ENCODE results near the gene NCOA3.
"Not testable (repeated sequence)": the region's sequence is repeated elsewhere in the genome, so short reads cannot be mapped to it uniquely, and the experiment has no call there.

NCOA3 gene

DNA sequence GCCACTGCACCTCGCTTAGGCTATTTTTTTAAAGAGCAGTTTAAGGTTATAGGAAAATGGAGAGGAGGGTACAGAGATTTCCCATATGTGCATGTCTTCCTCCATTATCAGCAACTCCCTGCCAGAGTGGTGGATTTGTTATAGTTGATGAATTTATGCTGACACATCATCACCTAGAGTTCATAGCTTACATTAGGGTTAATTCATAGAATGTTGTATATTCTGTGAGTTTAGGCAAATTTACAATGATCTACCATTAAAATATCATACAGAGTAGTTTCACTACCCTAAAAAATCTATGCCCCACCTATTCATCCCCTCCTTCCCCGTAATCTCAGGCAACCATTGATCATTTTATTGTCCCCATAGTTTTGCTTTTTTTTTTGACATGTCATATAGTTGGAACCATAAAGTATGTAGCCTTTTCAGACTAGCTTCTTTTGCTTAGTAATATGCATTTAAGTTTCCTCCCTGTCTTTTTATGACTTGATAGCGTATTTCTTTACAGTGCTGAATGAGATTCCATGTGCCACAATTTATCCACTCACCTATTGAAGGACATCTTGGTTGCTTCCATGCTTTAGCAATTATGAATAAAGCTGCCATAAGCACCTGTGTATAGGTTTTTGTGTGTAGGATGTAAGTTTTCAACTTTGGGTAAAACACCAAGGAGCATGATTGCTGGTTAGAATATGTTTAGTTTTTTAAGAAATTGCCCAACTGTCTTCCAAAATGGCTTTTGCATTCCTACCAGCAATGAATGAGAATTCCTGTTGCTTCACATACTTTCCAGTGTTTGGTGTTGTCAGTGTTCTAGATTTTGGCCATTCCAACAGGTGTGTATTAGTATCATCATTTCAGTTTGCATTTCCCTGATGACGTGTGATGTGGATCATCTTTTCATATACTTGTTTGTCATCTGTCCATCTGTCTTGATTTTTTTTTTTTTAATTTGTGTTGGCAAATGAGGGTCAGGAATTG, 60.2 kb downstream of the NCOA3 start:
- no peak for DNase-seq (ENCODE audit: low read depth in 4 of 4, low spot score in 1 of 4)

DNA sequence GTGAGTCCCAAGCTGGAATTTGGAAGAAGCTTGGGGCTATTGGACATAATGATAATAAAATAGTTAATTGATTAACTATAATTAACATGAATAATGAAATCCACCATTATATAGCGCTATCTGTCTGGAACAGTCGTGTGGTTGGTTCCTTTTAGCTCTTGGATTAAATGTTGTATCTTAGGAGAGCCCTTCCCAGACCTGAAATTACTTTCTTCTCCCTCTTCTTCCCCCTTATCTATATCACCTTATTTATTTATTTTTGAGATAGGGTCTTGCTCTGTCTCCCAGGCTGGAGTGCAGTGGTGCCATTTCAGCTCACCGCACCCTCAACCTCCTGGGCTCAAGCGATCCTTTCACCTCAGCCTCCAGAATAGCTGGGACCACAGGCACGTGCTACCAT, 64.6 kb downstream of the NCOA3 start:
- no peak for DNase-seq (ENCODE audit: low read depth in 4 of 4, low spot score in 1 of 4)

DNA sequence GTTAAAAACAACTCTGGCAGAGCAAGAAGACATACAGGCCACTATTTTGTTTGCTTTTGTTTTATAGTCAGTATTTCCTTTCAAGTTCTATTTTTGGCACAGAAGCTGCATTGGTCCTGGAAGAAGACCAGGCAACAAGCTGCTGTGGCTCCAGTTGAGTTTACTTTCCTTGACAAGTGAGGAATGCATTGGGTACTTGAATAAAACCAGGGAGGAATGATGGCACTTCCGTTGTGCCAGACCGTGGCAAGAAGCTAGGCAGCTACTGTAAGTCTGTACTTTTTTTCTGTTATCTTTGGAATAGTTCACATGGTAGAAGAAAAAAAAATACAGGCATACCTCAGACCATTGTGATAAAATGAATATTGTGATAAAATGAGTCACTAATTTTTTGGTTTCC, 66.3 kb downstream of the NCOA3 start:
- DNase-seq (ENCODE audit: low read depth in 4 of 4, low spot score in 1 of 4), result no peak

DNA sequence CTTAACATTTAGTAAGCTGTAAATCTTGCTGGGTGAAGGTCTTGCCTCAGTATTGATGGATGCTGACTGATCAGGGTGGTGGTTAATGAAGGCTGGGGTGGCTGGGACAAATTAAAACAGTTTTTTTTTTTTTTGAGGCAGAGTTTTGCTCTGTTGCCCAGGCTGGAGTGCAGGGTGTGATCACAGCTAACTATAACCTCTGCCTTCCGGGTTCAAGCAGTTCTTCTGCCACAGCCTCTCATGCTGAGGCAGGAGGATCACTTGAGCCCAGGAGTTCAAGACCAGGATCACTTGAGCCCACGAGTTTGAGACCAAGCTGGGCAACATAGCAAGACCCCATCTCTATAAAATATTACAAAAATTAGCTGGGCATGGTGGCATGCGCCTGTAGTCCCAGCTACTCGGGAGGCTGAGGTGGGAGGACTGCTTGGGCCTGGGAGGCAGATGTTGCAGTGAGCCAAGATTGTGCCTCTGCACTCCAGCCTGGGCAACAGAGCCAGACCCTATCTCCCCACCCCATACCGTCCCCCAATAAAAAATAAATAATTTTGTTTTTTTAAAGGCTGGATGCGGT, 67.2 kb downstream of the NCOA3 start:
- no peak for DNase-seq (ENCODE audit: low read depth in 4 of 4, low spot score in 1 of 4)

DNA sequence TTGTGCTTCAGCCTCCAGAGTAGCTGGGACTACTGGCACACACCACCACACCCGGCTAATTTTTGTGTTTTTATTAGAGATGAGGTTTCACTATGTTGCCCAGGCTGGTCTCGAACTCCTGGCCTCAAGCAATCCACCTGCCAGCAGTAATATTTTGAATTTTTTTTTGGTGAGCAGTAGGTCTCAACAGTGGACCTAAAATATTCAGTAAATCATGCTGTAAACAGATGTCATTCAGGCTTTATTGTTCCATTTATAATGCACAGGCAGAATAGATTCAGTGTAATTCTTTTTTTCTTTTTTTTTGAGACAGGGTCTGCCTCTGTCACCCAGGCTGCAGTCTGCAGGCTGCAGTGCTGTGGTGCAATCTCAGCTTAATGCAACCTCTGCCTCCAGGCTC, 69.7 kb downstream of the NCOA3 start:
- no peak for DNase-seq (ENCODE audit: low read depth in 4 of 4, low spot score in 1 of 4)

DNA sequence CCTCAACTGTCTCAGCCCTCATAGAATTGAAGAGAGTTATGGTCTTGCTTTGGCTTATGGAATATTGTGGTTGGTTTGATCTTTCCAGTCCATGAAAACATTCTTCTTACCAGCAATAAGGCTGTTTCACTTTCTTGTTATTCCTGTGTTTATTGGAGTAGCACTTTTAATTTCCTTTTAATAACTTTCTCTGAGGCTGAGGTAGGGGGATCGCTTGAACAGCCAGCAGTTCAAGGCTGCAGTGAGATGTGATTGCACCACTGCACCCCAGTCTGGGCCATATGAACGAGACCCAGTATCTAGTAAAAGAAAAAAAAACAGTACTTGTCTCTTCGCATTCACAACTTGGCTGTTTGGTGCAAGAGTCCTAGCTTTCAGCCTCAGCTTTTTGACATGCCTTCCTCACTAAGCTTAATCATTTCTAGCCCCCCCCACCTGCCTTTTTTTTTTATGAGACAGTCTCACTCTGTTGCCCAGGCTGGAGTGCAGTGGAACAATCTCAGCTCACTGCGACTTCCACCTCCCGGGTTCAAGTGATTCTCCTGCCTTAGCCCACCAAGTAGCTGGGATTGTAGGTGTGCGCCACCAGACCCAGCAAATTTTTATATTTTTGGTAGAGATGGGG, 70.5 kb downstream of the NCOA3 start:
- no peak for DNase-seq (ENCODE audit: low read depth in 4 of 4, low spot score in 1 of 4)

DNA sequence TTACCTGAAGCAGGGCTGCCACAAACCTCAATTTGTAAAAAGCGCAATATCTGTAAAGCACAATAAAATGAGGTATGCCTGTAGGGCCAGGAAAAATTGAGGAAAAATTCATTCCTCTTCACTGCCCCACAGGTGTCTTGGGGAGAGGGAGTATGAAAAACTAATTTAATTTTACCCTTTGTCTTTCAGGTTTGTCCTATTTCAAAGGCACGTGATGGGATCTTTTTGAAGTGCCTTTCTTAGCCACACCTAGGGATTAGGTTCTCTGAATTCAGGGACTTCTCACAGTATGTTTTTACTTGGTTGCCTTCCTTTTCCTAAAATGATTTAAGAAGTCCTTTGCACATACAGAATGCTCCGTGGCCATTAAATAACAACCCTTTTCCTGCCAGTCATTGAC, 71.9 kb downstream of the NCOA3 start:
- no peak for DNase-seq (ENCODE audit: low read depth in 4 of 4, low spot score in 1 of 4)

DNA sequence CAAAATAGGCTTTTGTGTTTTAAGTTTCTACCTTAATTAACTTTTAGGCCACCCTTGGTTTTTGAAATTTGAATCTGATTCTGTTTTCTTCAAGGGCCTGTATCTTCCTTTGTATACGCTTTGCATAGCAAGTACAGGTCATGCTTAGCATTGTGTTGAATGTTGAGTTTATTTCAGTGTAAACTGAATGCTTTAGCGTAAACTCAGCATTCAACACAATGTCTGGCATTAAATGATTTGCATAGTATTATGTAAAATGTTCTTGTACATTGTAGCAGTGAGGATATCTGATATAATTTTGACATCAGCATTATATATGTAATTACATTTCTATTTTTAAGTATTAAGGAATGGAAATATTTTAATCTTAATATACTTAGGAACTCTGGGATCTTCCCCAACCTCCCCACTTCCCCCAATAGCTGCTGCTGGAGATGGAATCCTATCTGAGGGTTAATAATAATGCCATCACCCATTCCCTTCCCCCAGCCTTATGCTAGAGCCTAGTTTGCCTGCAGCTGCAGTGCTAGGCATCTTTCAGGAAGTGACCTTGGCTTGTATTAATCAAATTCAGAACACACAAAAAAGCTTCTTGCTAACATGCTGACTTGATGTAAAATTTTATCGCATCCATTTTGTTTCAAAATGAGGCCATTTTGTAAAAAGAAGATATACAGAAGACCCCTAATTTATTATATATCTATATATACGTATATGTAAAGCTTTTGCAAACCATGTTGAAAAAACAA, 73.1 kb downstream of the NCOA3 start:
- DNase-seq (ENCODE audit: low read depth in 4 of 4, low spot score in 1 of 4), result no peak

DNA sequence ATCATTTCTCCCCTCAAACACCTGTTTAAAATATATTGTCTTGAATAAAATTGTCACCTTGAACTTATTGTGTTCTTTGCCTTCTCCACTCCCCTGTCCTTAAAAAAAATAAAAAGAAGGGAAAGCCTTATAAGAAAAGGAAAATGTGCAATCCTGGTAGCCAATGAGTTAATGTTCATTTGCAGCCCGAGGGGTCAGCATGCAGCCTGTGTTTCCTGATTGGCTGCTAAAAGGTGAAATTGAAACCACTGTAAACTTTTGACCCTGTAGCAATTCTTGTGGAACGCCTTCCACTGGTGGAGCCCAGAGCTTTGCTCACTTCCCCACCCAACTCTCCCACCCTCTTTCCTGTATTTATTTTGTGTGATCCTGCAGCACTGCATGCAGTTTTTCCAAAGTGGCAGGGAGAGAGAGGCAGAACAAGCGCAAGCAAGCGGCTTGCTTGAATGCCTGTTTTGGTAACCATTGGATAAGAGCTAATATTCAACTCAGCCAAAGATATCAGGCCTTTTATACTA, 74.9 kb downstream of the NCOA3 start:
- DNase-seq (ENCODE audit: low read depth in 4 of 4, low spot score in 1 of 4), result no peak

DNA sequence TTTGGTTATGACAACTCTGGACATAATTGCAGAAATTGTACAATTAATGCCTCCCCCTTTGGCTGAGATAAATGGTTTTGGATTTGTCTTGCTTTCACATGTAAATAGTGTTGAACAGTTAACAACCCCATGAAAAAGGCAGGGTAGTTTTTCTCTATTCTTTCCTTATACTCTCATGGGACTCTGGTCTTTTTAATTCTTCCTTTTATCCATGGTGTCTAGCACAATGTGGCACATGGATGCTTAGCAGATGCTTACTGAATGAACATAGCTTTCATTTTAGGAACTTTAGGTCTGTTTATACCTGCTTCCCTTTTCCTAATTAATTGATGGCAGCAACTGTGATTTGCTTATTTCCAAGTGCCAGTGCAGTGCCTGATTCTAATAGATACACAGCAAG, 75.6 kb downstream of the NCOA3 start:
- no peak for DNase-seq (ENCODE audit: low read depth in 4 of 4, low spot score in 1 of 4)

DNA sequence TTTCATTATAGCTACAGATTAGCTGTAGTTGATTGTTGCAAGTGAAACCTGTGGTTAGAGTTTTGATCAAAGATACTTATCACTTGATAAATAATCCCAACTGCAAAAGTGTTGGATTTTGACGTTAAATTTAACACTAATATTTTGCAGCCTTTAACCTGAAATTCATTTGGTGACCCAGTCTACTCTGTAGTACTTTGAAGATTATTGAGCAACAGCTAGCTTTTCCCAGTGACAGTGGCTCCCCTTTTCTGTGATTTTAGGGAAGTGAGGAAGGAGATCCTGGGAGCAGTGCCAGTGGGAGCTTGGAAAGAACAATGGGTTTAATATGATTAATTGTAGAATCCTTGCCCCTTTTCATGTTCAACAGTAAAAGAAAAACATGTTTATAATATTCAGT, 76.9 kb downstream of the NCOA3 start:
- no peak for DNase-seq (ENCODE audit: low read depth in 4 of 4, low spot score in 1 of 4)

DNA sequence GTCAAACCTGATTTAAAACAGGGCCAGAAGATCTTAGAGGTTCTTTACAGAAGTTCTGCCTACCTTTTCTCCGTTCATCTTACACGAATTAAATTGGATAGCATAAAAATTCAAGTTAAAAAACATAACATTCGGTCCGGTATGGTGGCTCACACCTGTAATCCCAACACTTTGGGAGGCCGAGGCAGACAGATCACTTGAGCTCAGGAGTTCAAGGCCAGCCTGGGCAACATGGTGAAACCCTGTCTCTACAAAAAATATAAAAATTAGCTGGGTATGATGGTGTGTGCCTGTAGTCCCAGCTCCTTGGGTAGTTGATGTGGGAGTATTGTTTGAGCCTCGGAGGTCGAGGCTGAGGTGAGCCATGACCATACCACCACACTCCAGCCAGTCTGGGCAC, 79.0 kb downstream of the NCOA3 start:
- DNase-seq (ENCODE audit: low read depth in 4 of 4, low spot score in 1 of 4), result not testable (repeated sequence)

DNA sequence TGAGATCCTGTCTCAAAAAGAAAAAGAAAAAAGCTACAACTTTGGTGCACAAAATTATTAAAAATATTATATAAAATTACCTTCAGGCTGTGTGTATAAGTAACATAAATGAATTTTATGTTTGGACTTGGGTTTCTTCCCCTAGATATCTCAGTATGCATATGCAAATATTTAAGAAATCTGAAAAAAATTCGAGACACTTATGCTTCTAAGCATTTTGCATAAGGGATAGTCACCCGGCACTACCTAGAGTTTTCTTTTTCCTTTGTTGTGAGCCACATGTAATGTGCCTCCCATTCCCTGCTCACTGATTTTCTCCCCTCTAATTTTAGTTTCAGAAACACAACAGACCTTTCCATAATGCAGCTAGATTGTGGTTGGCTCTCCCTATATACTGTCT, 79.4 kb downstream of the NCOA3 start:
- no peak for DNase-seq (ENCODE audit: low read depth in 4 of 4, low spot score in 1 of 4)

DNA sequence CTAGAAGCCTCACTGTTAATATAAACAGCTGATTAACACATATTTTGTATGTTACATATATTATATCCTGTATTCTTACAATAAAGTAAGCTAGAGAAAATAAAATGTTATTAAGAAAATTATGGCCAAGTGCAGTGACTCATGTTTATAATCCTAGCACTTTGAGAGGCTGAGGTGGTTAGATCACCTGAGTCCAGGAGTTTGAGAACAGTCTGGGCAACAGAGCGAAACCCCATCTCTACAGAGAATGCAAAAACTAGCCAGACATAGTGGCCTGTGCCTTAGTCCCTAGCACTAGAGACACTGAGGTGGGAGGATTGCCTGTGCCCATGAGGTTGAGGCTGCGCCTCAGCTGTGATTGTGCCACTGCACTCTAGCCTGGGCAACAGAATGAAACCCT, 81.9 kb downstream of the NCOA3 start:
- DNase-seq (ENCODE audit: low read depth in 4 of 4, low spot score in 1 of 4), result no peak

DNA sequence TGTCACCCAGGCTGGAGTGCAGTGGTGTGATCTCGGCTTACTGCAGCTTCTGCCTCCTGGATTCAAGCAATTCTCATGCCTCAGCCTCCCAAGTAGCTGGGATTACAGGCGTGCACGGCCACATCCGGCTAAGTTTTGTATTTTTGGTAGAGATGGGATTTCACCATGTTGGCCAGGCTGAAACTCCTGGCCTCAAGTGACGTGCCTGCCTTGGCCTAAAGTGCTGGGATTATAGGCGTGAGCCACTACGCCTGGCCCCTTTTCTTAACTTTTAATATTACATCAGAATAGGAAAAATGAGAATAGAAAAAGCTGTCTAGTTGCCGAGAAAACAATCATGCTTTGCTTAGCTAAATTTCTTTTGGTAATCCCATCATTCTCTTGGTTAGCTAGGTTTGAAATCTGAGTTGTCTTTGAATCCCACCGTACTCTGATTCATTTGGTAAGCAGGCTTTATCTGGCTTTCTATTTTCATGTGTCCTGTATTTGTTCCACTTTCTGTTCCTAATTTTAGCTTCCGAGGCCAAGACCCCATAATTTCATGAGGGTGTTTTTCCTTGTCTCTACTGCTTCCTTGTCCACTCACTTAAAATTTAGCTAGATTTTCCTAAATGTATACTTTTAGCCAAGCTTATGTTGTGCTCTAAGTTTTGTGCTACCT, 83.5 kb downstream of the NCOA3 start:
- no peak for DNase-seq (ENCODE audit: low read depth in 4 of 4, low spot score in 1 of 4)

DNA sequence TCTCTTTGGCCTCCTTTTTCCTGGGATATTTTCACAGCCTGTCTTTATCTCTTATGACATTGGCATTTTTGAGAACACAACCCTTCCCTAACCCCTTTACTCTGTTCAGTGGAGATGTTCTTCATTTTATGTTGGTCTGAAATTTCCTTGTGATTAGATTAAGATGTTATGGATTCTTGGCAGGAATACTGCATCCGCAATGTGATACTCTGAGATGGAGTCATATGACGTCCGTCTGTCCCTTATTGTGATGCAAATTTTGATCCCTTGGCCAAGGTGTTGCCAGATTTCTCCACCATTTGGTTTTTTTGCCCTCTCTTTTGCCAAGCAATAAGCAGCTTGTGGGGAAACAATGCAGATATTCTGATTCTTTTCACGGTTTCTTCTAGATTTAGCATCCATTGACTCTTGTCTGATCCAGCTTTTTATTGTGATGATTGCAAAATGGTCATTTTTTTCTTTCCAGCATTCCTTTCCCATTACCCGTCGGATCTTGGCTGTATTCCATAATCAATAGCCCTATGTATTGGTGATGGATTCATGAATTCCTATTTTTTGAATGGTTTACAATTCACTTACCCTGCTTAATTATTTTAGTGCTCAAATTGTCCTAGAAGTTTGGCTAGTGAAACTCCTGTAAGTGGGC, 85.1 kb downstream of the NCOA3 start:
- DNase-seq (ENCODE audit: low read depth in 4 of 4, low spot score in 1 of 4), result no peak

DNA sequence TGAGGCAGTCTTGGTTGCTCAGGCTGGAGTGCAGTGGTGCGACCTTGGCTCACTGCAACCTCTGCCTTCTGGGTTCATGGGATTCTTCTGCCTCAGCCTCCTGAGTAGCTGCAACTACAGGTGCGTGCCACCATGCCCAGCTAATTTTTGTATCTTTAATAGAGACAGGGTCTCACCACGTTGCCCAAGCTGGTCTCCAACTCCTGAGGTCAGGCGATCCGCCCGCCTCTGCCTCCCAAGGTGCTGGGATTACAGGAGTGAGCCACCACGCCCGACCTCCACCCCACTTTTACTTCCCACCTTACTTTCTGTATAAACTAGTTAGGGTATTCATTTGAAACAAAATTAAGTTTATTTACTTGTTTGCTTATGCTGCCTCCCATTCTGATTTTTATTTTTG, 86.5 kb downstream of the NCOA3 start:
- DNase-seq (ENCODE audit: low read depth in 4 of 4, low spot score in 1 of 4), result no peak

DNA sequence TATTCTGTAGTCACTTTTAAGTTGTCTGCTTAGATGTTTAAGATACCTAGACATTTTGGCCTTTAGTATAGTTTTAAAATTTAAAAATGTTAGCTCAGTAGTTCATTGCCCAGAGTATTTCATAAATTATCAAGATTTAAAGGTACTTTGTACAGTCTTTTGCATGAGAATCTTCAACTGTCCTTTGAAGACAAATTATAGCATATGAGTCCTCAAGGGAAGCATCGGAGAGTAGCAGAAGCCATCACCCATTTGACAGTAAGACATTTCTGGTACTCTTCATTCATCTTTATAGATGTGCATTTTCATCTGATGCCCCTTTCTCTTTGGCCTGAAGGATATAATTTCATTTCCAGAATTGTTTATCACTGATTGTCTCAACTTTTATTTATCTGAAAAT, 89.5 kb downstream of the NCOA3 start:
- DNase-seq (ENCODE audit: low read depth in 4 of 4, low spot score in 1 of 4), result no peak

DNA sequence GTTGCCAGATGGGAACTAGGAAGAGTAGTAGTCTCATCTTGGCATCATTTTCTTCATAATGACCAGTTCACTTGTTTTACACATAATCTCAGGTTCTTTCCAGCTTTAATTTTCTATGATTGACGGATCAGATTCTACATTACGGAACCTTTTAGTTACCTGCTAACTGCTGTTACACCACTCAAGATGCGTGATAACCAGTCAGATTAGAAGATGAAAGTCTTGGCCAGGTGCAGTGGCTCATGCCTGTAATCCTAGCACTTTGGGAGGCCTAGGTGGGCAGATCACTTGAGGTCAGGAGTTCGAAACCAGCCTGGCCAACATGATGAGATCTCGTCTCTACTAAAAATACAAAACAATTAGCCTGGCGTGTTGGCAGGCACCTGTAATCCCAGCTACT, 92.5 kb downstream of the NCOA3 start:
- DNase-seq (ENCODE audit: low read depth in 4 of 4, low spot score in 1 of 4), result no peak

DNA sequence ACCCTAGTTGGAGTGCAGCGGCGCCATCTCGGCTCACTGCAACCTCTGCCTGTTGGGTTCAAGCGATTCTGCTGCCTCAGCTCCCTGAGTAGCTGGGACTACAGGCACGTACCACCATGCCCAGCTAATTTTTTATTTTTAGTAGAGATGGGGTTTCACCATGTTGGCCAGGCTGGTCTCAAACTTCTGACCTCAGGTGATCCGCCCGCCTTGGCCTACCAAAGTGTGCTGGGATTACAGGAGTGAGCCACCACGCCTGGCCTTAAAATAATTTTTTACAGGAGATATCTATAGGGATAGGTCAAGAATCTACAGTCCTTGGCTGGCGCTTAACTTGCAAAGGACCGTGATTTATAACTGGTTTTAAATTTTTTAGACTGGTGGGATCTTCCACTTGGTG, 93.5 kb downstream of the NCOA3 start:
- not testable (repeated sequence) for DNase-seq (ENCODE audit: low read depth in 4 of 4, low spot score in 1 of 4)
